Erythroblast (primary cell): ENCODE results near the gene HOPX.
"Not testable (repeated sequence)": the region's sequence is repeated elsewhere in the genome, so short reads cannot be mapped to it uniquely, and the experiment has no call there.

Experiments
- DNase-seq, 2 experiments: peaks; one replicate each; lab custom pipeline; 2025; lab: John Stamatoyannopoulos, UW
- GATA1 ChIP-seq: IDR thresholded peaks from 2 replicates; pipeline ENCODE4 v1.6.1; 2011; ENCODE audit warnings: low read depth, mild to moderate bottlenecking, control low read depth, low read length, moderate library complexity
- POLR2A ChIP-seq: IDR thresholded peaks from 2 replicates; pipeline ENCODE4 v1.6.1; 2011; ENCODE audit warnings: mild to moderate bottlenecking, low read length

Gene HOPX

DNA sequence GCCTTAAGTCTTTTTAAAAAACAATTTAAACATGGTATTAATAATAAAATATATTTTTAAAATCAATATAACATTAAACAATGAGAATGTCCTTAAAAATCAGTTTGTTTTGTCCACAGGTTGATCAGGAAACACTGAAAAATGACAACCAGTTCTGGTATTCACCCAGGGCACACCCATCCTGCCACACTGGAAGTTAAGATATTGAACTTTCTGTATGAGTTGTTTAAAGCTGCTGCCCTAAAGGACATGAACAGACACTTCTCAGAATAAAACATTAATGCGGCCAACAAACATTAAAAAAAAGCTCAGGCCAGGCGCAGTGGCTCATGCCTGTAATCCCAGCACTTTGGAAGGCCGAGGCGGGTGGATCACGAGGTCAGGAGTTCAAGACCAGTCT is 15.0 kb upstream of the HOPX start:
- no peak for DNase-seq
- TF ChIP-seq POLR2A, result no peak
- TF ChIP-seq GATA1, result no peak

DNA sequence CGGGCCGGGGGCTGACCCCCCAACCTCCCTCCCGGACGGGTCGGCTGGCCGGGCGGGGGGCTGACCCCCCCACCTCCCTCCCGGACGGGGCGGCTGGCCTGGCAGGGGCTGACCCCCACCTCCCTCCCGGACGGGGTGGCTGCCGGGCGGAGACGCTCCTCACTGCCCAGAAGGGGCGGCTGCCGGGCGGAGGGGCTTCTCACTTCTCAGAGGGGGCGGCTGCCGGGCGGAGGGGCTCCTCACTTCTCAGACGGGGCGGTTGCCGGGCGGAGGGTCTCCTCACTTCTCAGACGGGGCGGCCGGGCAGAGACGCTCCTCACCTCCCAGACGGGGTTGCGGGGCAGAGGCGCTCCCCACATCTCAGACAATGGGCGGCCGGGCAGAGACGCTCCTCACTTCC is 12.4 kb upstream of the HOPX start:
- not testable (repeated sequence) for DNase-seq

- TF ChIP-seq POLR2A, result no peak
- no peak for TF ChIP-seq GATA1
- no peak for DNase-seq
Measured at GRCh38 chr4:56692576-56692975, 11.5 kb upstream of the HOPX start.

DNA sequence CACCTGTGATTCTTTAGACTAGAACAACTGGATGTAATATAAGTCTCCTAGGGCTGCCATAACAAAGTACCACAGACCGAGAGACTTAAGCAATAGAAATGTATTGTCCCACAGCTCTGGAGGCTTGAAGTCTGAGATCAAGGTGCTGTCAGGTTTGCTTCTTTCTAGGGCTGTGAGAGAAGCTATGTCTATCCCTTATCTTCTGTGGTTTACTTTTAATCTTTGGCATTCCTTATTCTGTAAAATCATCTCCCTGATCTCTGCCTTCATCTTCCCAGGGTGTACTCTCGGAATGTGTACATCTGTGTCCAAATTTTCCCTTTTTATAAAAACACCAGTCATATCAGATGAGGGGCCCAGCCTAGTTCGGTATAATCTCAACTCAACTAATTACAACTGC is 10.3 kb upstream of the HOPX start:
- no peak for DNase-seq
- TF ChIP-seq POLR2A (no peak), GATA1 (no peak)

GRCh38 chr4:56690393-56690792 is 9.3 kb upstream of the HOPX start:
- TF ChIP-seq GATA1 (no peak), POLR2A (no peak)
- no peak for DNase-seq

DNA sequence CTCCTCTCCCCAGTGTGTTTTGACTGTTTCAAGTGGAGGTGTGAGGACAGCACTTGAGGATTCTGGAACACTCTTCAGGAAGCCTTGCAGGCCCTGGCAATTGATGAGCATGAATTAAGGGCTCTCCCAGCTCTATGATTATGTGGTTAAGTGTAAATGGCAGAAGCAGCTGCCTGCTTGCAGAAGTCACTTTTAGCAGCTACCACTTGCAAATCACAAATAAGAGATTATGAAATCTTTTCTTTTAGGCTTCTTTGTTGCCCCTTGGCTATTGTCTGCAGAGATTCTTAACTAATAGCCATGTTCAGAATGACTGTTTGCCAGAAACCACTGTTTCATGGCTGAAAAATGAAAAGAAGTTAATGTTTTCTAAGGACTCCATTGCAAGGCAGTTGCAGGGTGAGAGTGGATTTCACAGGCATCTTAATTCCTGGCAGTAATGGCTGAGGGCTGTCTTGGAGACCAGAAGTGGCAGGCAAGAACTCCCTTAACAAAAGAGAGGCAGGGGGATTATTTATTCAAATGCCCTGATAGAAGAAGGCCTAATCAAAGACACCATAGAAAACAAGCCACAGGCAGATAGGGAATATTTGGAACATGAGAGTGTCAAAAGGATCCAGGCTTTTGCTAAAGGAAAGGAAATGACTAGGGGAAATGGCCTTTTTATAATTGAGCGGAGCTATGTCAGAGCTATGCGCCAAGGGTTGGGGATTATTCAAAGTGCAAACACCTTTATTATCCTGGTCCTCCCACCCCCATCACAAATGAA is 8.3 kb upstream of the HOPX start:
- no peak for DNase-seq
- TF ChIP-seq POLR2A (no peak), GATA1 (no peak)

GRCh38 chr4:56688094-56688647 is 7.1 kb upstream of the HOPX start:
- TF ChIP-seq POLR2A, result no peak
- no peak for TF ChIP-seq GATA1
- DNase-seq, result no peak

DNA sequence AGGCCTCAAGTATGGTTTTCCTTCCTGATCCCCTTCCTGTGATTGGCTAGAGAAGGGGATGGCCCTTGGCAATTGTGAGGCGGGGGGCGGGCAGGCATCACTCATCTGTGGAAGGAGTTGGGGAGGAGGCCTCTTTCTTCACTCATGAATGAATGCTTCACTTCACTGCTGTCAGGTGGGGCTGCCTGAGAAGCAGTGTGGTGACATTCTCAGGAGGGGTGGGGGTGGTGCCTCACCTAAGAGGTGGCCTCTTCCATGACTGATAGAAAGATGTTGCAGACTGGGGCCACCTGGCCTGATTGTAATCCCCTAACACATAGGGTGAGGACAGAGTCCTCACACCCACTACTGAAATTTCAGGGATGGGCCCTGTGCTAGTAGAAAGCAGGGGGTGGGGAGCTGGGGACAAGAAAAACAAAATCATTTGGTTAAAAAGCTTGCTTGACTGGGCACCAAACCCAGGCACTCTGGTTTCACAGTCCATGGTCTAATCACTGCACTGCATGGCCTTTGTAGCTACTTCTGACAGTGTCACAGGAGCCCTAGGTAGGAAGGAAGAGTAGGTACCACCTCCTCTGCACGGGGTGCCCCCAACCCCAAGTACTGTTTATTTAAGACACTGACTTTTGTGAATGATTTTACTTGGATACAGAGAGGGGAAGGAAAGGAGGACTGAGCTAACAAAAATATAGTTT is 5.6 kb upstream of the HOPX start:
- TF ChIP-seq POLR2A (no peak), GATA1 (no peak)
- no peak for DNase-seq

DNA sequence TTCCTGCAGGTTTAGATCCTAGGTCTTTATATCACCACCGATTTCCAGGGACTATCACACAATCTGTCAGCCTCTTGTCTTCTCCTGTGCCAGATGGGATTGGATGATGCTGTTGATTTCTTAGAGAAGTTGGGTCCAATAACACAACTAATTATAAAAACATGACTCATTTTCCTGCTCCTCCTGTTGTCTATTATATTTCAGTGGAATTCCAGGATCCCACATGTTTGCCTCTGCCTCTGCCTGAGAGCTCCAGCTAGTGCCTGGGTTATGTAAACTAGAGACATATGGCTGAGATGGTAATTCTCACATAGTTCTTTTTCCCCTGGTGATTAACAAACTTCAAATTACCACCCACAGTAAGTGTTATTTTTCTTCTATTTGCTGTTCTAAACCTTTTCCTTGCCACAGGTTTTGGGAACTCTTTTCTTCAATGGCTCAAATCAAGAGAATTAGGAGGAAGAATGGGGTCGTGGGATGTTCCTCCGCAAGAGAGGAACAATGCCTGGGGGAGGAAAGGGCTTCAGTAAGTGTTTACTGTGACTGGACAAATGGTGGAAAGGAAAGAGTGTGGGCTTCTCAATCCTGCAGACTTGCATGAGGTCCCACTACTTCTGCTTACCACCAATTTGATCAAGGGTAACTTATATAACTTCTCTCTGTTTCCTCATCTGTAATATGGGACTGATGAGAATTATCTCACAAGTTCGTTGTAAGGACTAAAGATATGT is 3.4 kb upstream of the HOPX start:
- no peak for TF ChIP-seq GATA1
- no peak for TF ChIP-seq POLR2A
- no peak for DNase-seq

- TF ChIP-seq POLR2A (no peak), GATA1 (no peak)
- DNase-seq, result no peak
Measured at GRCh38 chr4:56683455-56683854, 2.4 kb upstream of the HOPX start.

GRCh38 chr4:56681853-56682525 is 893 bp upstream of the HOPX start:
- TF ChIP-seq GATA1 (no peak), POLR2A (no peak)
- no peak for DNase-seq

GRCh38 chr4:56680266-56680665 is 830 bp downstream of the HOPX start:
- no peak for DNase-seq
- TF ChIP-seq POLR2A, result no peak
- TF ChIP-seq GATA1, result no peak

GRCh38 chr4:56677711-56678110 is 3.4 kb downstream of the HOPX start:
- no peak for DNase-seq
- no peak for TF ChIP-seq GATA1
- no peak for TF ChIP-seq POLR2A
